Karpas-422 (cell line): ENCODE results near the gene ME3. TPM values are rescaled to one million over a fixed set of nuclear protein-coding genes. Genes with fewer than 3 reads are reported as not detected.

Experiments used
- DNase-seq: peaks from one replicate; pipeline ENCODE4 v3.0.0-alpha.2; 2015
- H2AFZ ChIP-seq: fragments of 200-600 bp; sonication (generic); 2 replicates; pipeline ENCODE4 v1.6.1; 2014; ENCODE audit warnings: antibody characterized with exemption, low read length, mixed read lengths
- H3K27ac ChIP-seq: fragments of 200-600 bp; sonication (generic); 2 replicates; pipeline ENCODE4 v1.5.1; 2014; ENCODE audit warnings: mild to moderate bottlenecking, low read length, moderate library complexity
- H3K27me3 ChIP-seq: fragments of 200-600 bp; sonication (generic); 2 replicates; pipeline ENCODE4 v1.6.1; 2014; ENCODE audit warnings: low read length, mixed read lengths
- H3K36me3 ChIP-seq: fragments of 200-600 bp; sonication (generic); 2 replicates; pipeline ENCODE4 v1.6.1; 2014; ENCODE audit warnings: low read length, mixed read lengths; ENCODE audit not compliant: insufficient read depth
- H3K4me1 ChIP-seq: fragments of 200-600 bp; sonication (generic); 2 replicates; pipeline ENCODE4 v1.6.1; 2014; ENCODE audit warnings: mild to moderate bottlenecking, low read length, mixed read lengths
- H3K4me2 ChIP-seq: fragments of 200-600 bp; sonication (generic); 2 replicates; pipeline ENCODE4 v1.6.1; 2014; ENCODE audit warnings: low read length, low read depth, mild to moderate bottlenecking; ENCODE audit not compliant: poor library complexity, severe bottlenecking
- H3K4me3 ChIP-seq: fragments of 200-600 bp; sonication (generic); 2 replicates; pipeline ENCODE4 v1.5.1; 2014; ENCODE audit warnings: mild to moderate bottlenecking, antibody characterized with exemption, low read length, mixed read lengths
- H3K79me2 ChIP-seq: fragments of 200-600 bp; sonication (generic); 2 replicates; pipeline ENCODE4 v1.6.1; 2014; ENCODE audit warnings: mild to moderate bottlenecking, low read length, mixed read lengths
- H3K9ac ChIP-seq: fragments of 200-600 bp; sonication (generic); 2 replicates; pipeline ENCODE4 v1.6.0; 2014; ENCODE audit warnings: low read length
- H3K9me2 ChIP-seq: fragments of 200-600 bp; sonication (generic), shearing (Covaris generic); replicated peaks from 2 replicates; pipeline ENCODE4 v1.6.0; 2014; ENCODE audit warnings: mild to moderate bottlenecking, low read length, moderate library complexity; ENCODE audit not compliant: insufficient read depth
- H3K9me3 ChIP-seq: fragments of 300-700, 200-600 bp; sonication (generic); 2 replicates; pipeline ENCODE4 v1.6.1; 2014; ENCODE audit warnings: low read length, mixed read lengths
- H4K20me1 ChIP-seq: fragments of 200-600 bp; sonication (generic); 2 replicates; pipeline ENCODE4 v1.6.1; 2014; ENCODE audit warnings: mild to moderate bottlenecking, antibody characterized with exemption, low read length, low read depth; ENCODE audit not compliant: insufficient read depth
- total RNA-seq: library from RNA; depleted of rRNA; stranded (reverse); fragments of >200 nt; shearing (Covaris generic); gene quantifications from 2 replicates; pipeline ENCODE4 v1.2.3, GENCODE V29; 2014; ENCODE audit warnings: low replicate concordance; rRNA removed

ME3 gene
- total RNA-seq, 1 experiment from 2014 or later: not detected

GRCh38 chr11:86396396-86396795 lies 276.0 kb downstream of the ME3 start:
- Histone ChIP-seq H3K9me2 (no peaks in the 10 kb centered on the region), H4K20me1 (no peaks in the 10 kb centered on the region), H3K79me2 (no peaks in the 10 kb centered on the region), H3K9me3 (no peaks in the 10 kb centered on the region), H3K9ac (no peak overlapping the region), H3K4me1 (no peaks in the 10 kb centered on the region), H2AFZ (no peak overlapping the region), H3K4me2 (no peak overlapping the region), H3K4me3 (no peak overlapping the region), H3K27ac (no peak overlapping the region), H3K27me3 (0 out of 2 replicates have a peak, but pooled peaks cover 3% of the 10 kb centered on the region), H3K36me3 (no peaks in the 10 kb centered on the region)
- no peak for DNase-seq

- Histone ChIP-seq H3K9me2 (no peaks in the 10 kb centered on the region), H3K4me1 (no peaks in the 10 kb centered on the region), H3K79me2 (no peaks in the 10 kb centered on the region), H2AFZ (no peak overlapping the region), H3K4me3 (no peak overlapping the region), H3K4me2 (no peak overlapping the region), H3K9me3 (no peaks in the 10 kb centered on the region), H3K27me3 (0 out of 2 replicates have a peak, but pooled peaks cover 3% of the 10 kb centered on the region), H3K36me3 (no peaks in the 10 kb centered on the region), H4K20me1 (no peaks in the 10 kb centered on the region), H3K9ac (no peak overlapping the region), H3K27ac (no peak overlapping the region)
- DNase-seq: no peak
These were observed 277.3 kb downstream of the ME3 start for GRCh38 chr11:86395061-86395551.

Other genes with a start within 250 kb of the ME3 start
- gene PRSS23, start 127.9 kb upstream of the ME3 start, total RNA-seq: not detected in 2 replicates